Prostate gland (tissue), 2 donors: ENCODE results near the gene PMP22.

Source experiments
- POLR2A ChIP-seq: fragments of 450-650 bp; IDR thresholded peaks from one replicate; pipeline ENCODE4 v1.6.1; 2016; ENCODE audit warnings: antibody characterized with exemption, mild to moderate bottlenecking
- POLR2AphosphoS5 ChIP-seq: sonication (generic); formaldehyde crosslinking; IDR thresholded peaks from one replicate; pipeline ENCODE4 v1.6.1; 2017; ENCODE audit warnings: antibody characterized with exemption
- TF ChIP-seq, protein P1 (sequence below), 4 experiments: fragments of 200-600 bp in 2 of 4; fragments of 450-650 bp in 2 of 4; sonication (generic) in 2 of 4; IDR thresholded peaks; 1 replicate in 3 of 4; 2 replicates in 1 of 4; pipeline ENCODE4 v1.5.1; 2016 to 2019; ENCODE audit warnings: antibody characterized with exemption in 4 of 4, mild to moderate bottlenecking in 2 of 4, moderate library complexity in 2 of 4

DNA sequence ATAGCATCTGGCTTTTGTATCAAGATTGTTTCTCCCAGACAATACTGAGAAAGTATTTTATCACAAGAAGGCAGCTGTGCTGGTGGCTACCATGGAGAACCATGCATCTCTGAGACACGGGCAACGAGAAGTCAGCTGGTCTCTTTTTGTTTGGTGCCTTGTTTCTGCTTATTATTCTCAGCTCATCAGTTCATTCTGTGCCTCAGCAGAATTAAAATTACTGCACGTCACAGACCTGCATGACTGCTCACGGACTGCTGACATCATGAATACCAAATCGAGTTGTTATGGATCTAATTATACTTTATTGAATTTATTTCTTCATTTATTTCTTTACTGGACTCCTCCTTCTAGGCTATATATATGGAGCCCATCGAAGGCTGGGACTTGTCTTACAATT lies 19.0 kb upstream of the PMP22 start:
- TF ChIP-seq, protein P1, sequence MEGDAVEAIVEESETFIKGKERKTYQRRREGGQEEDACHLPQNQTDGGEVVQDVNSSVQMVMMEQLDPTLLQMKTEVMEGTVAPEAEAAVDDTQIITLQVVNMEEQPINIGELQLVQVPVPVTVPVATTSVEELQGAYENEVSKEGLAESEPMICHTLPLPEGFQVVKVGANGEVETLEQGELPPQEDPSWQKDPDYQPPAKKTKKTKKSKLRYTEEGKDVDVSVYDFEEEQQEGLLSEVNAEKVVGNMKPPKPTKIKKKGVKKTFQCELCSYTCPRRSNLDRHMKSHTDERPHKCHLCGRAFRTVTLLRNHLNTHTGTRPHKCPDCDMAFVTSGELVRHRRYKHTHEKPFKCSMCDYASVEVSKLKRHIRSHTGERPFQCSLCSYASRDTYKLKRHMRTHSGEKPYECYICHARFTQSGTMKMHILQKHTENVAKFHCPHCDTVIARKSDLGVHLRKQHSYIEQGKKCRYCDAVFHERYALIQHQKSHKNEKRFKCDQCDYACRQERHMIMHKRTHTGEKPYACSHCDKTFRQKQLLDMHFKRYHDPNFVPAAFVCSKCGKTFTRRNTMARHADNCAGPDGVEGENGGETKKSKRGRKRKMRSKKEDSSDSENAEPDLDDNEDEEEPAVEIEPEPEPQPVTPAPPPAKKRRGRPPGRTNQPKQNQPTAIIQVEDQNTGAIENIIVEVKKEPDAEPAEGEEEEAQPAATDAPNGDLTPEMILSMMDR (IDR thresholded peaks at IDR 0.05), result no peak
- TF ChIP-seq POLR2A (no peak), POLR2AphosphoS5 (no peak)
